ENCODE data around the gene TGFBRAP1.

DNA sequence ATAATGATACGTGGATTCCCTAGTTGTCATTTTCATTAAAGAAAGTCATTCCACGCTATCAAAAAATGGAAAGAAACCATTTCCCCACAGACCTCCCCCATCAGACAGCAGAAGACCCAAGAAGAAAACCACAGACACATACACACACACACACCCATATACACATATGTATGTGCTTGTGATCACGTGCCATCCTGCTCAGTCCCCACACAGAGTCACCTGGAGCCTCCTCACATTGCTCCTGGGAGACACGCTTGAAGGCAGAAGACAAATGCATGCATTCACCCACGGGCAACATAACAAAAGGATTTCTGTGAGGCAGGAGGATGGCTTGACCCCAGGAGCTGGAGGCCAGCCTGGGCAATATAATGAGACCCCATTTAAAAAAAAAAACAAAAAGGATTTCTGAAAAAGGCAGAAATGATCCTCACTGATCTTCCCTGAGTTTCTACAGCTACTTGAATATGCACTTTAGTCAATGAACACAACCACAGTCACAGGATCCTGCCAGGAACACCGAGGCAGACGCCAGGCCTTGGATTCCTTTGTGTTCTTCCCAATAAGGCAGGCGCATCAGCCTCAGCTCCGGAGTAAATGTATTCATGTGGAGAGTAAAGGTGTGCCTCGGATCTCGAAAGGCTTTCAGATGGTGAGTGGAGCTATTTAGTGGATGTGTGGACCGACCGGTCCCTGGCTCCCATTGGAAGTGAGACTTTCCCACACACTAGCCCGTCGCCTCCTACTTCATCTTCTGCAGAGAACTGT lies 21.0 kb downstream of the TGFBRAP1 start:
- TF ChIP-seq, protein P1, sequence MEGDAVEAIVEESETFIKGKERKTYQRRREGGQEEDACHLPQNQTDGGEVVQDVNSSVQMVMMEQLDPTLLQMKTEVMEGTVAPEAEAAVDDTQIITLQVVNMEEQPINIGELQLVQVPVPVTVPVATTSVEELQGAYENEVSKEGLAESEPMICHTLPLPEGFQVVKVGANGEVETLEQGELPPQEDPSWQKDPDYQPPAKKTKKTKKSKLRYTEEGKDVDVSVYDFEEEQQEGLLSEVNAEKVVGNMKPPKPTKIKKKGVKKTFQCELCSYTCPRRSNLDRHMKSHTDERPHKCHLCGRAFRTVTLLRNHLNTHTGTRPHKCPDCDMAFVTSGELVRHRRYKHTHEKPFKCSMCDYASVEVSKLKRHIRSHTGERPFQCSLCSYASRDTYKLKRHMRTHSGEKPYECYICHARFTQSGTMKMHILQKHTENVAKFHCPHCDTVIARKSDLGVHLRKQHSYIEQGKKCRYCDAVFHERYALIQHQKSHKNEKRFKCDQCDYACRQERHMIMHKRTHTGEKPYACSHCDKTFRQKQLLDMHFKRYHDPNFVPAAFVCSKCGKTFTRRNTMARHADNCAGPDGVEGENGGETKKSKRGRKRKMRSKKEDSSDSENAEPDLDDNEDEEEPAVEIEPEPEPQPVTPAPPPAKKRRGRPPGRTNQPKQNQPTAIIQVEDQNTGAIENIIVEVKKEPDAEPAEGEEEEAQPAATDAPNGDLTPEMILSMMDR (IDR thresholded peaks at IDR 0.05; ENCODE audit: extremely low read depth in 1 of 2, insufficient read depth in 1 of 2, low read depth in 1 of 2, low read length in 2 of 2): no peak
- TF ChIP-seq POLR2A (IDR thresholded peaks at IDR 0.05; ENCODE audit: low read depth, low read length): no peak
